GM12875 (cell line): ENCODE results near the gene NOS1AP.
"Not testable (repeated sequence)": the region's sequence is repeated elsewhere in the genome, so short reads cannot be mapped to it uniquely, and the experiment has no call there.

ENCODE experiments used
- H3K4me3 ChIP-seq: one replicate; pipeline ENCODE4 v1.5.1; 2011; ENCODE audit warnings: low read depth, low read length, control low read depth
- CTCF ChIP-seq: IDR thresholded peaks from 2 replicates; pipeline ENCODE4 v1.5.1; 2011; ENCODE audit warnings: low read depth, mild to moderate bottlenecking, control low read depth, inconsistent platforms, low read length, moderate library complexity, borderline replicate concordance; ENCODE audit not compliant: insufficient read depth

Gene NOS1AP

GRCh38 chr1:162196387-162196786 is 126.9 kb downstream of the NOS1AP start:
- TF ChIP-seq CTCF = no peak
- no peak overlapping the region for H3K4me3 ChIP-seq

GRCh38 chr1:162197041-162197531 is 127.6 kb downstream of the NOS1AP start:
- no peak for TF ChIP-seq CTCF

GRCh38 chr1:162197615-162198421 is 128.3 kb downstream of the NOS1AP start:
- no peak for TF ChIP-seq CTCF

More at GRCh38 chr1:162197041-162197531, 127.6 kb downstream of the NOS1AP start:
- H3K4me3 ChIP-seq = no peak overlapping the region

GRCh38 chr1:162200096-162200847 is 130.8 kb downstream of the NOS1AP start:
- H3K4me3 ChIP-seq = no peak overlapping the region
- no peak for TF ChIP-seq CTCF

More at GRCh38 chr1:162197615-162198421, 128.3 kb downstream of the NOS1AP start:
- H3K4me3 ChIP-seq = no peak overlapping the region

GRCh38 chr1:162201062-162201461 is 131.6 kb downstream of the NOS1AP start:
- H3K4me3 ChIP-seq = not testable (repeated sequence)

- TF ChIP-seq CTCF = no peak
- H3K4me3 ChIP-seq = no peak overlapping the region
Measured at GRCh38 chr1:162204129-162204822, 134.8 kb downstream of the NOS1AP start.

- no peak for TF ChIP-seq CTCF
- H3K4me3 ChIP-seq = no peak overlapping the region
Measured at GRCh38 chr1:162204823-162205155, 135.3 kb downstream of the NOS1AP start.
